GM21526 (cell line): ENCODE results near the gene FMN2.

Experiments
- ATAC-seq: cut with Tn5 transposase; IDR thresholded peaks from one replicate; pipeline ENCODE4 v1.9.1; 2021; ENCODE audit warnings: moderate library complexity; ENCODE audit not compliant: unreplicated experiment, low FRiP score

The FMN2 gene

GRCh38 chr1:240508950-240509349 is 417.3 kb downstream of the FMN2 start:
- no peak for ATAC-seq

- no peak for ATAC-seq
Observed at GRCh38 chr1:240511789-240512188, 420.1 kb downstream of the FMN2 start.

- no peak for ATAC-seq
Observed at GRCh38 chr1:240515505-240515904, 423.8 kb downstream of the FMN2 start.

GRCh38 chr1:240516069-240516468 is 424.4 kb downstream of the FMN2 start:
- no peak for ATAC-seq

- ATAC-seq = no peak
Observed at GRCh38 chr1:240517891-240518290, 426.2 kb downstream of the FMN2 start.

GRCh38 chr1:240522122-240522822 is 430.6 kb downstream of the FMN2 start:
- no peak for ATAC-seq

- ATAC-seq = no peak
Observed at GRCh38 chr1:240524356-240525069, 432.8 kb downstream of the FMN2 start.
